ENCODE results near the gene AGPAT4.

AGPAT4 gene

GRCh38 chr6:161284653-161285052 is 10.8 kb upstream of the AGPAT4 start:
- DNase-seq: no peak

GRCh38 chr6:161281092-161281491 is 7.2 kb upstream of the AGPAT4 start:
- DNase-seq: no peak

- no peak for DNase-seq
Observed at GRCh38 chr6:161279677-161280415, 6.0 kb upstream of the AGPAT4 start.

GRCh38 chr6:161276605-161277155 is 2.8 kb upstream of the AGPAT4 start:
- no peak for DNase-seq

GRCh38 chr6:161274898-161275297 is 1.0 kb upstream of the AGPAT4 start:
- DNase-seq: no peak

GRCh38 chr6:161274488-161274858 is 612 bp upstream of the AGPAT4 start:
- DNase-seq: no peak

GRCh38 chr6:161273274-161273751 is 548 bp downstream of the AGPAT4 start:
- DNase-seq: peak in 13 of 56 donors; percentile 22 to 74 (median 50)

GRCh38 chr6:161272635-161273273 is 1.1 kb downstream of the AGPAT4 start:
- no peak for DNase-seq

- DNase-seq: peak in 22 of 56 donors; percentile 8 to 62 (median 26)
Observed at GRCh38 chr6:161271343-161272030, 2.4 kb downstream of the AGPAT4 start.

GRCh38 chr6:161270116-161270515 is 3.7 kb downstream of the AGPAT4 start:
- DNase-seq: no peak

GRCh38 chr6:161269310-161269709 is 4.6 kb downstream of the AGPAT4 start:
- no peak for DNase-seq

- DNase-seq: no peak
Observed at GRCh38 chr6:161268531-161269210, 5.2 kb downstream of the AGPAT4 start.

- DNase-seq: no peak
Observed at GRCh38 chr6:161266513-161267230, 7.2 kb downstream of the AGPAT4 start.

GRCh38 chr6:161265975-161266374 is 7.9 kb downstream of the AGPAT4 start:
- DNase-seq: no peak

- no peak for DNase-seq
Observed at GRCh38 chr6:161265554-161265953, 8.3 kb downstream of the AGPAT4 start.

- no peak for DNase-seq
Observed at GRCh38 chr6:161264181-161264580, 9.7 kb downstream of the AGPAT4 start.

- DNase-seq: no peak
Observed at GRCh38 chr6:161261816-161262215, 12.0 kb downstream of the AGPAT4 start.

- DNase-seq: no peak
Observed at GRCh38 chr6:161261325-161261724, 12.5 kb downstream of the AGPAT4 start.

- DNase-seq: no peak
Observed at GRCh38 chr6:161259302-161259701, 14.6 kb downstream of the AGPAT4 start.

GRCh38 chr6:161257793-161258457 is 15.9 kb downstream of the AGPAT4 start:
- no peak for DNase-seq

Data from nucleus accumbens (tissue), 56 donors.